Sigmoid colon (tissue), 7 donors: ENCODE data around the gene CNTN4. TPM values are rescaled to one million over a fixed set of nuclear protein-coding genes. Genes with fewer than 3 reads are reported as not detected.

Source experiments
- DNase-seq: peaks from one replicate; pipeline ENCODE4 v3.0.0-alpha.2; 2019
- H3K27ac ChIP-seq, 4 donors: fragments of 200-600 bp; sonication (generic); one replicate each; pipeline ENCODE4 v1.5.1; 2016 to 2019; ENCODE audit warnings: mild to moderate bottlenecking in 1 of 4
- H3K27me3 ChIP-seq, 3 donors: fragments of 200-600 bp; sonication (generic); one replicate each; pipeline ENCODE4 v1.5.1; 2019; ENCODE audit warnings: mild to moderate bottlenecking in 1 of 3
- H3K36me3 ChIP-seq, 4 donors: fragments of 200-600 bp; sonication (generic); one replicate each; pipeline ENCODE4 v1.5.1; 2016 to 2019
- H3K4me1 ChIP-seq, 4 donors: fragments of 200-600 bp; sonication (generic); one replicate each; pipeline ENCODE4 v1.5.1; 2017 to 2019
- H3K4me3 ChIP-seq, 4 donors: fragments of 200-600 bp; sonication (generic); one replicate each; pipeline ENCODE4 v1.5.1; 2017 to 2019; ENCODE audit warnings: mild to moderate bottlenecking in 2 of 4, moderate library complexity in 1 of 4
- H3K9me3 ChIP-seq, 4 donors: fragments of 200-600 bp in 3 of 4; sonication (generic) in 3 of 4; one replicate each; pipeline versions ENCODE4 v1.5.1 to v1.6.1; 2013 to 2019
- CTCF ChIP-seq, 4 experiments: fragments of 450-650 bp in 3 of 4; fragments of 200-600 bp in 1 of 4; IDR thresholded peaks; one replicate each; pipeline ENCODE4 v1.5.1; 2016 to 2019; ENCODE audit warnings: antibody characterized with exemption in 4 of 4, mild to moderate bottlenecking in 3 of 4, moderate library complexity in 2 of 4
- EP300 ChIP-seq, 4 donors: sonication (generic); formaldehyde crosslinking; IDR thresholded peaks; one replicate each; pipeline ENCODE4 v1.6.1; 2017; ENCODE audit warnings: antibody characterized with exemption in 4 of 4
- POLR2A ChIP-seq, 2 donors: fragments of 450-650 bp; IDR thresholded peaks; one replicate each; pipeline ENCODE4 v1.6.1; 2016; ENCODE audit warnings: antibody characterized with exemption in 2 of 2, mild to moderate bottlenecking in 2 of 2, moderate library complexity in 2 of 2
- POLR2AphosphoS5 ChIP-seq, 4 donors: sonication (generic); formaldehyde crosslinking; IDR thresholded peaks; one replicate each; pipeline ENCODE4 v1.6.1; 2017; ENCODE audit warnings: antibody characterized with exemption in 4 of 4
- WGBS, 2 donors: extraction: QIAGEN DNeasy Blood & Tissue Kit; methylation state at CpG; one replicate each; pipeline ENCODE4 v1.1.7; 2013; 5-methylcytosine and 5-hydroxymethylcytosine counted together
- intact Hi-C: fragments of 100-400 bp; cut with DNase I; formaldehyde crosslinking; loops from one replicate; pipeline ENCODE4 v1.15.1; 2023
- polyA plus RNA-seq, 3 donors: library from polyadenylated mRNA; stranded (reverse); fragments of 200-250 nt; gene quantifications; one replicate each; pipeline ENCODE4 v1.2.3, GENCODE V29; 2013
- total RNA-seq, 4 donors: library from RNA; depleted of rRNA; stranded (reverse); fragments of >200 nt; gene quantifications; one replicate each; pipeline ENCODE4 v1.1.0, GENCODE V29; 2016
- donor health status: healthy with polysubstance abuse.
- donor health status: Bipolar disorder and iron deficiency.
- donor health status: healthy.

Gene CNTN4
- total and polyA plus RNA-seq, 7 donors: 1.4 to 10.0 (median 7.5) TPM

GRCh38 chr3:2558796-2559195 lies 460.1 kb downstream of the CNTN4 start:
- no peak for DNase-seq
- TF ChIP-seq CTCF (IDR thresholded peaks at IDR 0.05) (no peak), EP300 (IDR thresholded peaks at IDR 0.05) (no peak), POLR2AphosphoS5 (IDR thresholded peaks at IDR 0.05) (no peak), POLR2A (IDR thresholded peaks at IDR 0.05) (no peak)
- Histone ChIP-seq H3K9me3 (no peaks in the 10 kb centered on the region), H3K27me3 (no peaks in the 10 kb centered on the region), H3K27ac (no peak overlapping the region), H3K4me1 (no peaks in the 10 kb centered on the region), H3K36me3 (no peaks in the 10 kb centered on the region), H3K4me3 (no peak overlapping the region)
- WGBS, 2 donors: 74 to 84% methylated on average over 1 of the region's 1 CpG
- intact Hi-C loops: no loop called here

- no peaks in the 10 kb centered on the region for H3K27me3 ChIP-seq
- no peaks in the 10 kb centered on the region for H3K9me3 ChIP-seq
- H3K36me3 ChIP-seq: no peaks in the 10 kb centered on the region
- H3K27ac ChIP-seq: no peak overlapping the region
- H3K4me3 ChIP-seq: no peak overlapping the region
- TF ChIP-seq CTCF (IDR thresholded peaks at IDR 0.05): no peak
- TF ChIP-seq EP300 (IDR thresholded peaks at IDR 0.05): no peak
- no peak for TF ChIP-seq POLR2AphosphoS5 (IDR thresholded peaks at IDR 0.05)
- TF ChIP-seq POLR2A (IDR thresholded peaks at IDR 0.05): no peak
- intact Hi-C loops: no loop called here
- no peak for DNase-seq
- 92 to 95% methylated on average over 3 of the region's 3 CpGs for WGBS, 2 donors
- no peaks in the 10 kb centered on the region for H3K4me1 ChIP-seq
These were observed 468.8 kb downstream of the CNTN4 start for GRCh38 chr3:2567451-2567850.

GRCh38 chr3:2568156-2568555 lies 469.5 kb downstream of the CNTN4 start:
- DNase-seq: no peak
- WGBS, 2 donors: 19 to 55% methylated on average over 2 of the region's 2 CpGs
- no peaks in the 10 kb centered on the region for H3K4me1 ChIP-seq

GRCh38 chr3:2568929-2569328 lies 470.3 kb downstream of the CNTN4 start:
- H3K36me3 ChIP-seq: no peaks in the 10 kb centered on the region
- no peaks in the 10 kb centered on the region for H3K9me3 ChIP-seq
- no peak overlapping the region for H3K27ac ChIP-seq
- WGBS, 2 donors: 88% methylated on average over 7 of the region's 7 CpGs
- H3K4me3 ChIP-seq: no peak overlapping the region
- no peaks in the 10 kb centered on the region for H3K4me1 ChIP-seq
- no peak for DNase-seq
- TF ChIP-seq POLR2AphosphoS5 (IDR thresholded peaks at IDR 0.05) (no peak), CTCF (IDR thresholded peaks at IDR 0.05) (no peak), EP300 (IDR thresholded peaks at IDR 0.05) (no peak)
- no peaks in the 10 kb centered on the region for H3K27me3 ChIP-seq
- intact Hi-C loops: no loop called here

More at GRCh38 chr3:2568156-2568555, 469.5 kb downstream of the CNTN4 start:
- Histone ChIP-seq H3K27me3 (no peaks in the 10 kb centered on the region), H3K27ac (no peak overlapping the region), H3K9me3 (no peaks in the 10 kb centered on the region), H3K4me3 (no peak overlapping the region), H3K36me3 (no peaks in the 10 kb centered on the region)
- intact Hi-C loops: no loop called here
- no peak for TF ChIP-seq POLR2A (IDR thresholded peaks at IDR 0.05)
- no peak for TF ChIP-seq POLR2AphosphoS5 (IDR thresholded peaks at IDR 0.05)
- TF ChIP-seq CTCF (IDR thresholded peaks at IDR 0.05): no peak
- TF ChIP-seq EP300 (IDR thresholded peaks at IDR 0.05): no peak

DNA sequence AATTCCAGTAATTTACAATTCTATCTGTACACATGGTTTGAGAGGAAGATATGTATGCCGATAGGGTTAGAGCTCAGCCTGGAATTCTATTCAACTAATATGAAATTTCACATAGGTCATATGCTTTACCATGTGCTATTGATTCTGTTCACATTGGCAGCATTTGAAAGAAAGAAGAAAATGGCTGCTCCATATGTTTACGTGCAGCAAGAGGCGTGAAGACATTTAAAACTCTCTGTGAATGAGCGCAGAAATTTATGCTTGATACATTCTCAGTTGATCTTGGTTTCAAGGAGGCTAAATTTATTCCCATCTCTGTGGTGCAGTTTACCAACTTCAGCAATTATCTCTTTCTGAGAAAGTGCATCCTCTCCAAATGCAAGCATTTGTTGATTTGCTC lies 478.9 kb downstream of the CNTN4 start:
- WGBS, 2 donors: 90 to 93% methylated on average over 4 of the region's 4 CpGs
- Histone ChIP-seq H3K4me1 (no peaks in the 10 kb centered on the region), H3K36me3 (no peaks in the 10 kb centered on the region), H3K4me3 (no peak overlapping the region), H3K27ac (no peak overlapping the region), H3K9me3 (no peaks in the 10 kb centered on the region), H3K27me3 (no peaks in the 10 kb centered on the region)
- intact Hi-C loops: no loop called here
- DNase-seq: no peak
- TF ChIP-seq CTCF (IDR thresholded peaks at IDR 0.05): no peak
- TF ChIP-seq EP300 (IDR thresholded peaks at IDR 0.05): no peak
- no peak for TF ChIP-seq POLR2AphosphoS5 (IDR thresholded peaks at IDR 0.05)
- TF ChIP-seq POLR2A (IDR thresholded peaks at IDR 0.05): no peak
